Measurements from ENCODE around the gene BCL7B.
"Not testable (repeated sequence)": the region's sequence is repeated elsewhere in the genome, so short reads cannot be mapped to it uniquely, and the experiment has no call there.

GRCh38 chr7:73566431-73566830 is 8.9 kb upstream of the BCL7B start:
- TF ChIP-seq POLR2A (IDR thresholded peaks at IDR 0.05; ENCODE audit: extremely low read depth, insufficient read length); MYC (IDR thresholded peaks at IDR 0.05; ENCODE audit: low read depth, low read length); CTCF (IDR thresholded peaks at IDR 0.05; ENCODE audit: low read depth, low read length); MAX (IDR thresholded peaks at IDR 0.05; ENCODE audit: low read depth, low read length): not testable (repeated sequence)
